DND-41 (cell line): ENCODE measurements around the gene UPP1.

Experiments
- ATAC-seq: fragments of 200-7000 bp; cut with Tn5 transposase; 3 replicates; pipeline ENCODE4 v1.9.1; 2021; ENCODE audit warnings: low read depth; ENCODE audit not compliant: insufficient read depth
- DNase-seq: peaks from one replicate; pipeline ENCODE4 v3.0.0-alpha.2; 2020
- H2AFZ ChIP-seq: 2 replicates; pipeline ENCODE4 v1.6.0; 2012; ENCODE audit warnings: low read depth, low read length
- H3K27ac ChIP-seq: 2 replicates; pipeline ENCODE4 v1.5.1; 2012; ENCODE audit warnings: low read length, inconsistent platforms
- H3K27me3 ChIP-seq: fragments of 200-600 bp; sonication (generic); 2 replicates; pipeline ENCODE4 v1.6.0; 2012; ENCODE audit warnings: low read length, mild to moderate bottlenecking, inconsistent platforms; ENCODE audit not compliant: insufficient read depth, poor library complexity
- H3K36me3 ChIP-seq: 2 replicates; pipeline ENCODE4 v1.5.1; 2012; ENCODE audit warnings: low read length, inconsistent platforms; ENCODE audit not compliant: insufficient read depth
- H3K4me1 ChIP-seq: 2 replicates; pipeline ENCODE4 v1.5.1; 2012; ENCODE audit warnings: mild to moderate bottlenecking, low read length; ENCODE audit not compliant: insufficient read depth
- H3K4me2 ChIP-seq: 2 replicates; pipeline ENCODE4 v1.6.0; 2012; ENCODE audit warnings: mild to moderate bottlenecking, moderate library complexity, low read length, inconsistent platforms; ENCODE audit not compliant: insufficient read depth
- H3K4me3 ChIP-seq, 2 experiments: fragments of 200-600 bp in 1 of 2; shearing (Covaris generic) in 1 of 2; 2 replicates each; pipeline ENCODE4 v1.5.1; 2012 to 2016; ENCODE audit warnings: inconsistent platforms in 2 of 2, low read length in 2 of 2, mild to moderate bottlenecking in 2 of 2, low read depth in 1 of 2, moderate library complexity in 1 of 2
- H3K79me2 ChIP-seq: 2 replicates; pipeline ENCODE4 v1.6.0; 2012; ENCODE audit warnings: low read length, inconsistent platforms; ENCODE audit not compliant: insufficient read depth
- H3K9ac ChIP-seq: 2 replicates; pipeline ENCODE4 v1.6.0; 2012; ENCODE audit warnings: low read depth, mild to moderate bottlenecking, inconsistent platforms, low read length, moderate library complexity
- H3K9me3 ChIP-seq: 2 replicates; pipeline ENCODE4 v1.5.1; 2012; ENCODE audit warnings: low read length, moderate library complexity, mild to moderate bottlenecking, inconsistent platforms; ENCODE audit not compliant: insufficient read depth, severe bottlenecking
- H4K20me1 ChIP-seq: 2 replicates; pipeline ENCODE4 v1.6.0; 2012; ENCODE audit warnings: low read length; ENCODE audit not compliant: insufficient read depth
- EZH2 ChIP-seq: IDR thresholded peaks from 3 replicates; pipeline ENCODE4 v1.6.1; 2012; ENCODE audit warnings: borderline replicate concordance, low read depth, mild to moderate bottlenecking, moderate library complexity, low read length, inconsistent platforms; ENCODE audit not compliant: severe bottlenecking
- TF ChIP-seq, protein P1 (sequence below): IDR thresholded peaks from 2 replicates; pipeline ENCODE4 v1.5.1; 2012; ENCODE audit warnings: borderline replicate concordance, low read length, moderate library complexity, mild to moderate bottlenecking; ENCODE audit not compliant: poor library complexity, severe bottlenecking; ENCODE audit errors: extremely low read depth

The UPP1 gene

GRCh38 chr7:48042216-48042615, 46.8 kb upstream of the UPP1 start:
- no peak overlapping the region for H3K27ac ChIP-seq
- DNase-seq (no peak), ATAC-seq (no peak)
- no peak overlapping the region for H3K4me3 ChIP-seq
- H3K9ac ChIP-seq = no peak overlapping the region
- H3K27me3 ChIP-seq = no peaks in the 10 kb centered on the region
- H3K36me3 ChIP-seq = no peaks in the 10 kb centered on the region
- H3K9me3 ChIP-seq = no peaks in the 10 kb centered on the region
- no peaks in the 10 kb centered on the region for H3K4me1 ChIP-seq
- no peak overlapping the region for H2AFZ ChIP-seq
- no peak overlapping the region for H3K4me2 ChIP-seq
- no peaks in the 10 kb centered on the region for H4K20me1 ChIP-seq
- TF ChIP-seq, protein P1, sequence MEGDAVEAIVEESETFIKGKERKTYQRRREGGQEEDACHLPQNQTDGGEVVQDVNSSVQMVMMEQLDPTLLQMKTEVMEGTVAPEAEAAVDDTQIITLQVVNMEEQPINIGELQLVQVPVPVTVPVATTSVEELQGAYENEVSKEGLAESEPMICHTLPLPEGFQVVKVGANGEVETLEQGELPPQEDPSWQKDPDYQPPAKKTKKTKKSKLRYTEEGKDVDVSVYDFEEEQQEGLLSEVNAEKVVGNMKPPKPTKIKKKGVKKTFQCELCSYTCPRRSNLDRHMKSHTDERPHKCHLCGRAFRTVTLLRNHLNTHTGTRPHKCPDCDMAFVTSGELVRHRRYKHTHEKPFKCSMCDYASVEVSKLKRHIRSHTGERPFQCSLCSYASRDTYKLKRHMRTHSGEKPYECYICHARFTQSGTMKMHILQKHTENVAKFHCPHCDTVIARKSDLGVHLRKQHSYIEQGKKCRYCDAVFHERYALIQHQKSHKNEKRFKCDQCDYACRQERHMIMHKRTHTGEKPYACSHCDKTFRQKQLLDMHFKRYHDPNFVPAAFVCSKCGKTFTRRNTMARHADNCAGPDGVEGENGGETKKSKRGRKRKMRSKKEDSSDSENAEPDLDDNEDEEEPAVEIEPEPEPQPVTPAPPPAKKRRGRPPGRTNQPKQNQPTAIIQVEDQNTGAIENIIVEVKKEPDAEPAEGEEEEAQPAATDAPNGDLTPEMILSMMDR = no peak
- TF ChIP-seq EZH2 = no peak
- no peaks in the 10 kb centered on the region for H3K79me2 ChIP-seq

DNA sequence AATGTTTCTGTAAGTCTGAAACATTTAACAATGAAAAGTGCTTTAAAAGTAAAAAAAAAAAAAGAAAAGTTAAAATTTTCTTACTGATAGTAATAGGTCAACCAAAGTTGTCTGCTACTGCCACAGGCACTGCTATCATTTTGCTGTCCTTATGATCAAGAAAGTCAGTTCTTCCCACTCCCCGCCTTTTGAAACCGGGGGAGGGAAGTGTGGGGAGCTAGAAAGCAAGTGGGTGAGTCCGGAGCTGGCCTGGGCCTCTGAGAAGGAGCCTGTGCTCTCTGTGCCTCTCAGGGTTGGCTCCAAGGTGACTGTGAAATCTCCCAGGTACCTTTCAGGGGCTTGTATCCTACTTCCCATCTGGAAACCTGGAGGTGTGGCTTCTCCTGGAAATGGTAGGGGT, 46.4 kb upstream of the UPP1 start:
- no peak overlapping the region for H2AFZ ChIP-seq
- H3K27ac ChIP-seq = no peak overlapping the region
- no peaks in the 10 kb centered on the region for H3K27me3 ChIP-seq
- no peak overlapping the region for H3K4me3 ChIP-seq
- H3K36me3 ChIP-seq = no peaks in the 10 kb centered on the region
- H4K20me1 ChIP-seq = no peaks in the 10 kb centered on the region
- ATAC-seq (no peak), DNase-seq (no peak)
- no peaks in the 10 kb centered on the region for H3K79me2 ChIP-seq
- no peaks in the 10 kb centered on the region for H3K4me1 ChIP-seq
- H3K4me2 ChIP-seq = no peak overlapping the region
- no peak overlapping the region for H3K9ac ChIP-seq
- no peak for TF ChIP-seq EZH2
- TF ChIP-seq, protein P1 = no peak
- no peaks in the 10 kb centered on the region for H3K9me3 ChIP-seq

- H3K9me3 ChIP-seq = no peaks in the 10 kb centered on the region
- H3K36me3 ChIP-seq = no peaks in the 10 kb centered on the region
- H2AFZ ChIP-seq = no peak overlapping the region
- no peaks in the 10 kb centered on the region for H3K27me3 ChIP-seq
- no peaks in the 10 kb centered on the region for H3K4me1 ChIP-seq
- H3K27ac ChIP-seq = no peak overlapping the region
- no peaks in the 10 kb centered on the region for H3K79me2 ChIP-seq
- H4K20me1 ChIP-seq = no peaks in the 10 kb centered on the region
- no peak overlapping the region for H3K9ac ChIP-seq
- TF ChIP-seq, protein P1 = no peak
- TF ChIP-seq EZH2 = no peak
- H3K4me2 ChIP-seq = no peak overlapping the region
- H3K4me3 ChIP-seq = no peak overlapping the region
- ATAC-seq = peak; percentile 49; the same call in 2 of the 3 replicates
- no peak for DNase-seq
Measured at GRCh38 chr7:48045195-48045765, 43.8 kb upstream of the UPP1 start.
